Measurements from ENCODE around the gene ULK3.

ULK3 gene

DNA sequence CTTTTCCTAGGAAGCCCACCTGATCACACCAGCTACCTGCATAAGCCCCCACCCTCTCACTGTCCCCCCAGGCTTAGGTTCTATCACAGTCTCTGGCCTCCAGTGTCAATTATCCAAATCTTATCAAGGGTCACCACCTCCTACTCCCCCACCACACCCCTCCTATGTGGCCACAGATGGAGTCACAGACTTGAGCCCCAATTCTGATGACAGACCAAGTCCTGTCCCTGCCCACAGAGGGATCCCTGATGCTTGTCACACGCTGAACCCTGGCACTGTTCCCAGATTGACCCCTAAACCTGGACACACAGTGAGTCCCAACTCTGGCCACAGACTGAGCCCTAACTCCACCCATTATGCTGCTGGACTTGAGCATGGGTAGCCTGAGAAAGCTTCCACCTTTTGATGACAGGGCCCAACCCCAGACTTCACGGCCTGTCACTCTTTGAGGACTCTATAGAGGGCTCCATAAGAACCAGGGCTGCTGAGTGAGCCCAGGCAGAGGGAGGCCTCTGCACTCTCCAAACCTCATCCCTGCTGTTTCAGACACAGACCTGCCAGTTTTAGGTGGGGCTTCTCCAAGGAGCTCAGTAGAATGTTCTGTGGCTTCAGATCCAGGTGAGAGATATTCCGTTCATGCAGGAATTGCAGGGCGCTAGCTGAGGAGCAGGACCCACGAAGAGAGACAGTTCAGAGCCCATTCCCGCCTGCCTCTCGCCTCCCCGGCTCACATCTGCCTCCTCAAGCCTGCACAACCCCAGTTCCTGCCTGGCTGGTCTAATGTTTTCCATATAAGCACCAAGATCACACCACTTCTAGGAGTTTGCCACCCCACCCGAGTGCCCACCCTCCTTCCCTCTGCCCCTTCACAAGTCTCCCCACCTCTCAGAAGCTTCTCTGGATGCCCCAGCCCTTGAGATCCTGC, 1.8 kb downstream of the ULK3 start:
- no peak for DNase-seq (ENCODE audit: low read depth)
- no peak for TF ChIP-seq CTCF (conservative IDR thresholded peaks at IDR 0.05; ENCODE audit: low read depth, low read length)
- H3K4me3 ChIP-seq (ENCODE audit: low read depth, low read length), result no peak overlapping the region

- DNase-seq (ENCODE audit: low read depth), result no peak
- no peak for TF ChIP-seq CTCF (conservative IDR thresholded peaks at IDR 0.05; ENCODE audit: low read depth, low read length)
- H3K4me3 ChIP-seq (ENCODE audit: low read depth, low read length), result no peak overlapping the region
Measured at GRCh38 chr15:74839526-74840395, 3.2 kb downstream of the ULK3 start.

DNA sequence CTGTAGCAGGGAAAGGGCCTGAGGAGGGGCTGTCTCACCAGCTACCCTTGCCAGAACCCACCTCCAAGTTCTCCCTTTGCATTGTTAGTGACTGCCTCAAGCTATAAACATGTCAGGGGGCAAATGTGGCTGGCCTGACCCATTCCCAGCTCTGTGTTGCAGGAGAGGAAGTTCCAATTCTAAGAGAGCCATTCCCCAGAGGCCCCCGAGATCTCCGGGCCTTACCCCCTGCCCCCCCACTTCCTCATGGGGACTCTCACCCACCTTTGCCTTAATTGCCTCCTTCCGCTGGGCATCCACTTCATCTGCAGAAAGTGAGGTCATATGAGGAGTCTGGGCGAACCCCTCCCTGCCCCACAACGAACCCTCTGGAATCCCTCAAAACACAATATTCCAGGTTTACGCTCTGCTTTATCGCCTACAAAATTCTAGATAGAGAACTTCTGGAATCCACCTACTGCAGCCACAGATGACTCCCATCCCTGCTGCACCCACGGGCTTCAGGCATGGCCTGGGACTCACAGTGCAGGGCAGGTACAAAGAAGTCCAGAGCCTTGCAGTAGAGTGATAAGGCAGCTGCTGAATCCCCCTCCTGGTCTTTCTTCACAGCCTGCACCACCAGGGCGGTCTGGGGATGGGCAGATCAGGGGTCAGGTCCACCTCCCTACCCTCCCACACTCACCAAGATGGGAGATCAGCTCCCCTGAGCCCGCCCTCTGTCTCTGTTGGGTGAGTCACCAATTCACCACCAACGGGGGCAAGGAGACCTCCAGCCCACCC, 4.0 kb downstream of the ULK3 start:
- no peak for TF ChIP-seq CTCF (conservative IDR thresholded peaks at IDR 0.05; ENCODE audit: low read depth, low read length)
- H3K4me3 ChIP-seq (ENCODE audit: low read depth, low read length), result no peak overlapping the region
- DNase-seq (ENCODE audit: low read depth), result no peak

- H3K4me3 ChIP-seq (ENCODE audit: low read depth, low read length), result no peak overlapping the region
- TF ChIP-seq CTCF (conservative IDR thresholded peaks at IDR 0.05; ENCODE audit: low read depth, low read length), result no peak
- DNase-seq (ENCODE audit: low read depth), result no peak
Measured at GRCh38 chr15:74838137-74838516, 4.8 kb downstream of the ULK3 start.

DNA sequence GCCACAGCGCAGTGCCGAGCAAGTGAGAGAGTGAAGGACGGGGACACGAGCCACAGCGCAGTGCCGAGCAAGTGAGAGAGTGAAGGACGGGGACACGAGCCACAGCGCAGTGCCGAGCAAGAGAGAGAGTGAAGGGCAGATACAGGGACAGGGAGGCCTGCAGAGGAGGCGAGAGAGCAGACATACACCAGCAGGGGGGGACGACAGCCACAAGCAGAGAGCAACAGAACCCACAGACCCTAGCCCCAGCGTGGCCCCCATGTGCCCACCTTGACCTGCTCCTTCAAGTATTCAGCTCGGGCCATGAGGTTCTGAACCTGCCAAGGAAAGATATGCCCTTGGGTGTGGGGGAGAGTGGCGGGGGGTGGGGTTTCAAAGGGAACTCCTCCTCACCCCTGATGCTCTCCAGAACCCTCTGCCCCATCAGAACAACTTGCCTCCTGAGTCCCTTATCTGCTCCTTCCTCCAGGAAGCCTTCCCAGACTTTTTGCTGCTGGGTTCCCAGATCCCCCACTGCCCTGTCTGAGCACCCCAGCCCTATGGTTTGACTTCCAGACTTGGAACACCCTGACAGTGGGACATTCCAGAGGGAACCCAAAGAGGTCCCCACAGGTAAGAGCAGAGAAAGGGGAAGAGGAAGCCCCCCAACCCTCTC, 5.3 kb downstream of the ULK3 start:
- no peak overlapping the region for H3K4me3 ChIP-seq (ENCODE audit: low read depth, low read length)
- peak; percentile 26 for TF ChIP-seq CTCF (conservative IDR thresholded peaks at IDR 0.05; ENCODE audit: low read depth, low read length)
- no peak for DNase-seq (ENCODE audit: low read depth)

DNA sequence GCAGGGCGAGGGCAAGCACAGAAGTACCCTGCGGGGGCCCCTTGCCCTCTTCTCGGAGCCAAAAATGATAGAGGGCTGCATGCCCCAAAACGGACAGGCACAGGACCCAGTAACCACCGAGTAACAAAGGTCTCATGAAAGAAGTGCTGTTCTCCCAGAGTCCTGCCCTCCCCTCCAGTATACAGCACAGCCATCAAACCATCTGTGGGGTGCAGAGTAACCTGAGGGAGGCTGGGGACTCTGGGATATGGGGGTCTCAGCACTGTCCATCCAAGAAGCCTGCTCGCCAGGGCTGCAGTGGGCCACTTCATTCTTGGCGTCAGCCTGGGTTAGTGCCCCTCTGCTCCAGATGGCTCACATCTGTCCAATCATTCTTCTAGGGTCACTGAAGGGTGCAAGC, 6.1 kb downstream of the ULK3 start:
- no peak overlapping the region for H3K4me3 ChIP-seq (ENCODE audit: low read depth, low read length)
- TF ChIP-seq CTCF (conservative IDR thresholded peaks at IDR 0.05; ENCODE audit: low read depth, low read length), result no peak
- no peak for DNase-seq (ENCODE audit: low read depth)

Data from choroid plexus epithelial cell (primary cell).